GM23338 (cell line): ENCODE measurements around the gene EVL. TPM values are rescaled to one million over a fixed set of nuclear protein-coding genes. Genes with fewer than 3 reads are reported as not detected.

Experiments used
- ATAC-seq: fragments of 200-7000 bp; cut with Tn5 transposase; 3 replicates; pipeline ENCODE4 v1.9.1; 2020
- DNase-seq: peaks from one replicate; pipeline ENCODE4 v3.0.0-alpha.2; 2015; ENCODE audit warnings: low spot score
- H2AFZ ChIP-seq: fragments of 200-600 bp; sonication (generic); 2 replicates; pipeline ENCODE4 v1.8.0; 2016; ENCODE audit warnings: antibody characterized with exemption, mild to moderate bottlenecking, moderate library complexity
- H3F3A ChIP-seq: fragments of 200-600 bp; sonication (generic); replicated peaks from 2 replicates; pipeline ENCODE4 v1.8.0; 2017; ENCODE audit warnings: antibody characterized with exemption, mixed run types, low read depth
- H3K27ac ChIP-seq: fragments of 200-600 bp; sonication (generic); 2 replicates; pipeline ENCODE4 v1.6.1; 2016; ENCODE audit warnings: low read depth
- H3K27me3 ChIP-seq: fragments of 200-600 bp; sonication (generic); 2 replicates; pipeline ENCODE4 v1.8.0; 2016; ENCODE audit warnings: mild to moderate bottlenecking, mixed run types, moderate library complexity; ENCODE audit not compliant: insufficient read depth
- H3K36me3 ChIP-seq: fragments of 200-600 bp; sonication (generic); 2 replicates; pipeline ENCODE4 v1.8.0; 2016; ENCODE audit warnings: mild to moderate bottlenecking; ENCODE audit not compliant: insufficient read depth
- H3K4me1 ChIP-seq: fragments of 200-600 bp; sonication (generic); 2 replicates; pipeline ENCODE4 v1.8.0; 2016; ENCODE audit warnings: mild to moderate bottlenecking, moderate library complexity; ENCODE audit not compliant: insufficient read depth
- H3K4me2 ChIP-seq: fragments of 200-600 bp; sonication (generic); 2 replicates; pipeline ENCODE4 v1.7.1; 2017; ENCODE audit warnings: mixed run types
- H3K4me3 ChIP-seq: fragments of 200-600 bp; sonication (generic); 2 replicates; pipeline ENCODE4 v1.6.1; 2016; ENCODE audit warnings: mixed run types
- H3K79me2 ChIP-seq: fragments of 200-600 bp; sonication (generic); replicated peaks from 2 replicates; pipeline ENCODE4 v1.8.0; 2017; ENCODE audit warnings: mild to moderate bottlenecking; ENCODE audit not compliant: insufficient read depth
- H3K9me2 ChIP-seq: fragments of 200-600 bp; sonication (generic); 2 replicates; pipeline ENCODE4 v1.8.0; 2017; ENCODE audit not compliant: insufficient read depth
- H4K20me1 ChIP-seq: fragments of 200-600 bp; sonication (generic); replicated peaks from 2 replicates; pipeline ENCODE4 v1.8.0; 2017; ENCODE audit warnings: mild to moderate bottlenecking; ENCODE audit not compliant: insufficient read depth
- H3K27ac Mint-ChIP-seq: 2 replicates; pipeline ENCODE4 v1.8.0; 2020; ENCODE audit warnings: inconsistent platforms, mild to moderate bottlenecking, moderate library complexity, mixed read lengths
- H3K27me3 Mint-ChIP-seq: 3 replicates; pipeline ENCODE4 v1.8.0; 2022; ENCODE audit warnings: low read depth, mild to moderate bottlenecking, moderate library complexity, mixed read lengths, inconsistent platforms; ENCODE audit not compliant: insufficient read depth, poor library complexity
- H3K36me3 Mint-ChIP-seq: 3 replicates; pipeline ENCODE4 v1.8.0; 2021; ENCODE audit warnings: low read depth, mild to moderate bottlenecking, inconsistent platforms, moderate library complexity, mixed read lengths
- H3K4me1 Mint-ChIP-seq: 3 replicates; pipeline ENCODE4 v1.8.0; 2020; ENCODE audit warnings: mild to moderate bottlenecking, inconsistent platforms, mixed read lengths
- H3K4me3 Mint-ChIP-seq: 3 replicates; pipeline ENCODE4 v1.8.0; 2021; ENCODE audit warnings: moderate library complexity, mild to moderate bottlenecking, inconsistent platforms, mixed read lengths
- H3K9me3 Mint-ChIP-seq: 3 replicates; pipeline ENCODE4 v1.8.0; 2020; ENCODE audit warnings: moderate library complexity, mild to moderate bottlenecking, inconsistent platforms, mixed read lengths
- CTCF ChIP-seq, 2 experiments: fragments of 200-600 bp in 1 of 2; sonication (generic) in 1 of 2; conservative IDR thresholded peaks; 2 replicates each; pipeline versions ENCODE4 v1.5.1 to v1.6.1; 2016 to 2017; ENCODE audit warnings: antibody characterized with exemption in 2 of 2, low read depth in 2 of 2, mild to moderate bottlenecking in 2 of 2, moderate library complexity in 1 of 2
- EZH2 ChIP-seq: fragments of 200-600 bp; sonication (generic); IDR thresholded peaks from one replicate; pipeline ENCODE4 v1.8.0; 2017; ENCODE audit warnings: antibody characterized with exemption, mild to moderate bottlenecking, low read depth; ENCODE audit not compliant: unreplicated experiment
- JUNB ChIP-seq: IDR thresholded peaks from one replicate; pipeline ENCODE4 v1.6.1; 2016; ENCODE audit warnings: antibody characterized with exemption; ENCODE audit not compliant: unreplicated experiment
- NANOG ChIP-seq: IDR thresholded peaks from 2 replicates; pipeline ENCODE4 v1.6.1; 2016; ENCODE audit warnings: antibody characterized with exemption, borderline replicate concordance
- POLR2AphosphoS5 ChIP-seq: IDR thresholded peaks from 2 replicates; pipeline ENCODE4 v1.6.1; 2016; ENCODE audit warnings: antibody characterized with exemption, low read depth
- ZNF114 ChIP-seq: fragments of 250-450 bp; sonication (Bioruptor Pico); IDR thresholded peaks from 2 replicates; pipeline ENCODE4 v1.5.0; 2020; ENCODE audit warnings: mild to moderate bottlenecking, moderate library complexity
- polyA plus RNA-seq: library from polyadenylated mRNA; unstranded; fragments of >200 nt; fragmentation: Nextera tagmentation; extraction: Ambion mirVana; gene quantifications from 2 replicates; pipeline ENCODE4 v1.2.1, GENCODE V29; 2016
- total RNA-seq: library from RNA; depleted of rRNA; stranded (reverse); fragments of >200 nt; shearing (Covaris generic); gene quantifications from 2 replicates; pipeline ENCODE4 v1.2.3, GENCODE V29; 2014
- TF ChIP-seq, protein P1 (sequence below): fragments of 250-450 bp; sonication (Bioruptor Pico); IDR thresholded peaks from 2 replicates; pipeline ENCODE4 v1.5.0; 2020; ENCODE audit warnings: mild to moderate bottlenecking, moderate library complexity
- TF ChIP-seq, protein P2 (sequence below): IDR thresholded peaks from 2 replicates; pipeline ENCODE4 v1.6.1; 2016; ENCODE audit warnings: antibody characterized with exemption
- TF ChIP-seq, protein P3 (sequence below): IDR thresholded peaks from one replicate; pipeline ENCODE4 v1.6.1; 2018; ENCODE audit warnings: antibody characterized with exemption; ENCODE audit not compliant: unreplicated experiment

EVL gene
- total and polyA plus RNA-seq, 2 experiments from 2014 or later = 28.2 to 50.5 TPM

DNA sequence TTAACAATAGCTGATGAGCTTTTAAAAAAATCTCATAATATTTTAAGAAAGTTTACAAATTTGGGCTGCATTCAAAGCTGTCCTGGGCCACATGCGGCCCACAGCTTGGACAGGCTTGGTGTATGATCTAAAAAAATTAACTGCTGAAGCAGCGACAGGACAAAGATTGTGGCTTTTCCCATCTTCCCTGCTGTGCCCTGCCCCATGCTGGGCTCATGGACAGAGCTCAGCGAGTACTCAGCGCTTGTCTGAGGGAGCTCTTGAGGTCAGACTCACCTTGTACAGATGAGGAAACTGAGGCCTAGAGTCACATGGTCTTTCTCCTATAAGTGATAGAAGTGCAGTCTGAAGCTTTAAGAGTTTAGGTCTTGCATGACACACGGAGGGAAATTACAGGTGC, 15.0 kb downstream of the EVL start:
- Histone ChIP-seq H2AFZ (no peak overlapping the region), H3K4me2 (no peak overlapping the region), H3K9me2 (no peaks in the 10 kb centered on the region), H3K4me3 (no peak overlapping the region), H3K4me1 (peaks cover 4% of the 10 kb centered on the region; the same call in 1 of the 2 replicates), H3K27me3 (no peaks in the 10 kb centered on the region), H3K36me3 (no peaks in the 10 kb centered on the region), H3F3A (no peaks in the 10 kb centered on the region), H3K27ac (no peak overlapping the region), H3K79me2 (no peaks in the 10 kb centered on the region; the same call in 1 of the 2 replicates), H4K20me1 (peaks cover 2% of the 10 kb centered on the region)
- DNase-seq = no peak
- no peaks in the 10 kb centered on the region; the same call in 2 of the 3 replicates for H3K9me3 Mint-ChIP-seq
- TF ChIP-seq JUNB = no peak
- TF ChIP-seq, protein P1, sequence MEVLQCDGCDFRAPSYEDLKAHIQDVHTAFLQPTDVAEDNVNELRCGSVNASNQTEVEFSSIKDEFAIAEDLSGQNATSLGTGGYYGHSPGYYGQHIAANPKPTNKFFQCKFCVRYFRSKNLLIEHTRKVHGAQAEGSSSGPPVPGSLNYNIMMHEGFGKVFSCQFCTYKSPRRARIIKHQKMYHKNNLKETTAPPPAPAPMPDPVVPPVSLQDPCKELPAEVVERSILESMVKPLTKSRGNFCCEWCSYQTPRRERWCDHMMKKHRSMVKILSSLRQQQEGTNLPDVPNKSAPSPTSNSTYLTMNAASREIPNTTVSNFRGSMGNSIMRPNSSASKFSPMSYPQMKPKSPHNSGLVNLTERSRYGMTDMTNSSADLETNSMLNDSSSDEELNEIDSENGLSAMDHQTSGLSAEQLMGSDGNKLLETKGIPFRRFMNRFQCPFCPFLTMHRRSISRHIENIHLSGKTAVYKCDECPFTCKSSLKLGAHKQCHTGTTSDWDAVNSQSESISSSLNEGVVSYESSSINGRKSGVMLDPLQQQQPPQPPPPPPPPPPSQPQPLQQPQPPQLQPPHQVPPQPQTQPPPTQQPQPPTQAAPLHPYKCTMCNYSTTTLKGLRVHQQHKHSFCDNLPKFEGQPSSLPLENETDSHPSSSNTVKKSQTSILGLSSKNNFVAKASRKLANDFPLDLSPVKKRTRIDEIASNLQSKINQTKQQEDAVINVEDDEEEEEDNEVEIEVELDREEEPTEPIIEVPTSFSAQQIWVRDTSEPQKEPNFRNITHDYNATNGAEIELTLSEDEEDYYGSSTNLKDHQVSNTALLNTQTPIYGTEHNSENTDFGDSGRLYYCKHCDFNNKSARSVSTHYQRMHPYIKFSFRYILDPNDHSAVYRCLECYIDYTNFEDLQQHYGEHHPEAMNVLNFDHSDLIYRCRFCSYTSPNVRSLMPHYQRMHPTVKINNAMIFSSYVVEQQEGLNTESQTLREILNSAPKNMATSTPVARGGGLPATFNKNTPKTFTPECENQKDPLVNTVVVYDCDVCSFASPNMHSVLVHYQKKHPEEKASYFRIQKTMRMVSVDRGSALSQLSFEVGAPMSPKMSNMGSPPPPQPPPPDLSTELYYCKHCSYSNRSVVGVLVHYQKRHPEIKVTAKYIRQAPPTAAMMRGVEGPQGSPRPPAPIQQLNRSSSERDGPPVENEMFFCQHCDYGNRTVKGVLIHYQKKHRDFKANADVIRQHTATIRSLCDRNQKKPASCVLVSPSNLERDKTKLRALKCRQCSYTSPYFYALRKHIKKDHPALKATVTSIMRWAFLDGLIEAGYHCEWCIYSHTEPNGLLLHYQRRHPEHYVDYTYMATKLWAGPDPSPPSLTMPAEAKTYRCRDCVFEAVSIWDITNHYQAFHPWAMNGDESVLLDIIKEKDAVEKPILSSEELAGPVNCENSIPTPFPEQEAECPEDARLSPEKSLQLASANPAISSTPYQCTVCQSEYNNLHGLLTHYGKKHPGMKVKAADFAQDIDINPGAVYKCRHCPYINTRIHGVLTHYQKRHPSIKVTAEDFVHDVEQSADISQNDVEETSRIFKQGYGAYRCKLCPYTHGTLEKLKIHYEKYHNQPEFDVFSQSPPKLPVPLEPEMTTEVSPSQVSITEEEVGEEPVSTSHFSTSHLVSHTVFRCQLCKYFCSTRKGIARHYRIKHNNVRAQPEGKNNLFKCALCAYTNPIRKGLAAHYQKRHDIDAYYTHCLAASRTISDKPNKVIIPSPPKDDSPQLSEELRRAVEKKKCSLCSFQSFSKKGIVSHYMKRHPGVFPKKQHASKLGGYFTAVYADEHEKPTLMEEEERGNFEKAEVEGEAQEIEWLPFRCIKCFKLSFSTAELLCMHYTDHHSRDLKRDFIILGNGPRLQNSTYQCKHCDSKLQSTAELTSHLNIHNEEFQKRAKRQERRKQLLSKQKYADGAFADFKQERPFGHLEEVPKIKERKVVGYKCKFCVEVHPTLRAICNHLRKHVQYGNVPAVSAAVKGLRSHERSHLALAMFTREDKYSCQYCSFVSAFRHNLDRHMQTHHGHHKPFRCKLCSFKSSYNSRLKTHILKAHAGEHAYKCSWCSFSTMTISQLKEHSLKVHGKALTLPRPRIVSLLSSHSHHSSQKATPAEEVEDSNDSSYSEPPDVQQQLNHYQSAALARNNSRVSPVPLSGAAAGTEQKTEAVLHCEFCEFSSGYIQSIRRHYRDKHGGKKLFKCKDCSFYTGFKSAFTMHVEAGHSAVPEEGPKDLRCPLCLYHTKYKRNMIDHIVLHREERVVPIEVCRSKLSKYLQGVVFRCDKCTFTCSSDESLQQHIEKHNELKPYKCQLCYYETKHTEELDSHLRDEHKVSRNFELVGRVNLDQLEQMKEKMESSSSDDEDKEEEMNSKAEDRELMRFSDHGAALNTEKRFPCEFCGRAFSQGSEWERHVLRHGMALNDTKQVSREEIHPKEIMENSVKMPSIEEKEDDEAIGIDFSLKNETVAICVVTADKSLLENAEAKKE (CRISPR knock-in tag) = no peak
- TF ChIP-seq, protein P2, sequence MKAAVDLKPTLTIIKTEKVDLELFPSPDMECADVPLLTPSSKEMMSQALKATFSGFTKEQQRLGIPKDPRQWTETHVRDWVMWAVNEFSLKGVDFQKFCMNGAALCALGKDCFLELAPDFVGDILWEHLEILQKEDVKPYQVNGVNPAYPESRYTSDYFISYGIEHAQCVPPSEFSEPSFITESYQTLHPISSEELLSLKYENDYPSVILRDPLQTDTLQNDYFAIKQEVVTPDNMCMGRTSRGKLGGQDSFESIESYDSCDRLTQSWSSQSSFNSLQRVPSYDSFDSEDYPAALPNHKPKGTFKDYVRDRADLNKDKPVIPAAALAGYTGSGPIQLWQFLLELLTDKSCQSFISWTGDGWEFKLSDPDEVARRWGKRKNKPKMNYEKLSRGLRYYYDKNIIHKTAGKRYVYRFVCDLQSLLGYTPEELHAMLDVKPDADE = no peak
- no peak for TF ChIP-seq EZH2
- TF ChIP-seq, protein P3, sequence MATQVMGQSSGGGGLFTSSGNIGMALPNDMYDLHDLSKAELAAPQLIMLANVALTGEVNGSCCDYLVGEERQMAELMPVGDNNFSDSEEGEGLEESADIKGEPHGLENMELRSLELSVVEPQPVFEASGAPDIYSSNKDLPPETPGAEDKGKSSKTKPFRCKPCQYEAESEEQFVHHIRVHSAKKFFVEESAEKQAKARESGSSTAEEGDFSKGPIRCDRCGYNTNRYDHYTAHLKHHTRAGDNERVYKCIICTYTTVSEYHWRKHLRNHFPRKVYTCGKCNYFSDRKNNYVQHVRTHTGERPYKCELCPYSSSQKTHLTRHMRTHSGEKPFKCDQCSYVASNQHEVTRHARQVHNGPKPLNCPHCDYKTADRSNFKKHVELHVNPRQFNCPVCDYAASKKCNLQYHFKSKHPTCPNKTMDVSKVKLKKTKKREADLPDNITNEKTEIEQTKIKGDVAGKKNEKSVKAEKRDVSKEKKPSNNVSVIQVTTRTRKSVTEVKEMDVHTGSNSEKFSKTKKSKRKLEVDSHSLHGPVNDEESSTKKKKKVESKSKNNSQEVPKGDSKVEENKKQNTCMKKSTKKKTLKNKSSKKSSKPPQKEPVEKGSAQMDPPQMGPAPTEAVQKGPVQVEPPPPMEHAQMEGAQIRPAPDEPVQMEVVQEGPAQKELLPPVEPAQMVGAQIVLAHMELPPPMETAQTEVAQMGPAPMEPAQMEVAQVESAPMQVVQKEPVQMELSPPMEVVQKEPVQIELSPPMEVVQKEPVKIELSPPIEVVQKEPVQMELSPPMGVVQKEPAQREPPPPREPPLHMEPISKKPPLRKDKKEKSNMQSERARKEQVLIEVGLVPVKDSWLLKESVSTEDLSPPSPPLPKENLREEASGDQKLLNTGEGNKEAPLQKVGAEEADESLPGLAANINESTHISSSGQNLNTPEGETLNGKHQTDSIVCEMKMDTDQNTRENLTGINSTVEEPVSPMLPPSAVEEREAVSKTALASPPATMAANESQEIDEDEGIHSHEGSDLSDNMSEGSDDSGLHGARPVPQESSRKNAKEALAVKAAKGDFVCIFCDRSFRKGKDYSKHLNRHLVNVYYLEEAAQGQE = no peak
- no peak for TF ChIP-seq CTCF (conservative IDR thresholded peaks at IDR 0.05; ENCODE audit: low read depth in 2 of 2)
- TF ChIP-seq NANOG = no peak
- no peak for TF ChIP-seq ZNF114 (CRISPR knock-in tag)
- TF ChIP-seq POLR2AphosphoS5 = no peak
- H3K27ac Mint-ChIP-seq = no peak overlapping the region
- peaks cover 18% of the 10 kb centered on the region for H3K27me3 Mint-ChIP-seq
- peaks cover 26% of the 10 kb centered on the region for H3K4me1 Mint-ChIP-seq
- no peak for ATAC-seq
- no peaks in the 10 kb centered on the region for H3K36me3 Mint-ChIP-seq
- H3K4me3 Mint-ChIP-seq = no peak overlapping the region
